Endodermal cell (in vitro differentiated cells): ENCODE measurements around the gene RASEF. TPM values are rescaled to one million over a fixed set of nuclear protein-coding genes. Genes with fewer than 3 reads are reported as not detected.

Experiments
- DNase-seq: peaks from one replicate; pipeline ENCODE4 v3.0.0-alpha.2; 2017
- H3K27ac ChIP-seq: 2 replicates; pipeline ENCODE4 v1.5.1; 2013; ENCODE audit warnings: mild to moderate bottlenecking, low read depth, low read length, moderate library complexity
- H3K27me3 ChIP-seq: 2 replicates; pipeline ENCODE4 v1.6.1; 2013; ENCODE audit warnings: mild to moderate bottlenecking, low read length, moderate library complexity; ENCODE audit not compliant: insufficient read depth, control insufficient read depth, poor library complexity, severe bottlenecking
- H3K36me3 ChIP-seq: 2 replicates; pipeline ENCODE4 v1.7.0; 2013; ENCODE audit warnings: mild to moderate bottlenecking, low read length, moderate library complexity; ENCODE audit not compliant: control insufficient read depth, insufficient read depth
- H3K4me1 ChIP-seq: one replicate; pipeline ENCODE4 v1.7.0; 2013; ENCODE audit warnings: low read length; ENCODE audit not compliant: control insufficient read depth, insufficient read depth
- H3K4me3 ChIP-seq: 2 replicates; pipeline ENCODE4 v1.5.1; 2013; ENCODE audit warnings: mild to moderate bottlenecking, low read length, moderate library complexity
- H3K9ac ChIP-seq: 2 replicates; pipeline ENCODE4 v1.6.1; 2013; ENCODE audit warnings: mild to moderate bottlenecking, low read length, moderate library complexity; ENCODE audit not compliant: poor library complexity, severe bottlenecking; ENCODE audit errors: extremely low read depth
- H3K9me3 ChIP-seq: 2 replicates; pipeline ENCODE4 v1.6.1; 2013; ENCODE audit warnings: mild to moderate bottlenecking, low read length, moderate library complexity; ENCODE audit not compliant: control insufficient read depth
- H3K27ac Mint-ChIP-seq: 2 replicates; pipeline ENCODE4 v1.8.0; 2020; ENCODE audit warnings: mixed read lengths
- H3K27me3 Mint-ChIP-seq: 2 replicates; pipeline ENCODE4 v1.8.0; 2021; ENCODE audit warnings: mild to moderate bottlenecking, mixed read lengths; ENCODE audit not compliant: insufficient read depth
- H3K36me3 Mint-ChIP-seq: 2 replicates; pipeline ENCODE4 v1.8.0; 2020; ENCODE audit warnings: low read depth, mixed read lengths
- H3K4me1 Mint-ChIP-seq: 2 replicates; pipeline ENCODE4 v1.8.0; 2020; ENCODE audit warnings: mixed read lengths
- H3K4me3 Mint-ChIP-seq: 2 replicates; pipeline ENCODE4 v1.8.0; 2020; ENCODE audit warnings: mild to moderate bottlenecking, moderate library complexity, mixed read lengths
- H3K9me3 Mint-ChIP-seq: 2 replicates; pipeline ENCODE4 v1.8.0; 2020; ENCODE audit warnings: mild to moderate bottlenecking, mixed read lengths
- WGBS, 2 experiments: methylation state at CpG; one replicate each; pipeline versions ENCODE4 v1.1.5 to v1.1.7; 2013; ENCODE audit warnings: missing lambda C conversion rate in 2 of 2, mixed read lengths in 1 of 2; ENCODE audit not compliant: insufficient coverage in 1 of 2, insufficient read length in 1 of 2; 5-methylcytosine and 5-hydroxymethylcytosine counted together
- total RNA-seq, 2 donors: library from RNA; stranded (reverse); fragmentation: NEBNext Ultra II Directional in 1 of 2; extraction: Animal tissue kit (Norgen Biotek cat#: 25700) in 1 of 2; gene quantifications; 2 replicates in 1 of 2; 3 replicates in 1 of 2; pipeline ENCODE4 v1.2.1, GENCODE V29; 2021
- TF ChIP-seq, protein P1 (sequence below): fragments of 200-600 bp; sonication (generic); conservative IDR thresholded peaks from 2 replicates; pipeline ENCODE4 v1.5.0; 2021; ENCODE audit warnings: antibody characterized with exemption, mild to moderate bottlenecking

The RASEF gene
- total RNA-seq, 2 donors from 2014 or later, result 1.1 to 1.7 TPM

DNA sequence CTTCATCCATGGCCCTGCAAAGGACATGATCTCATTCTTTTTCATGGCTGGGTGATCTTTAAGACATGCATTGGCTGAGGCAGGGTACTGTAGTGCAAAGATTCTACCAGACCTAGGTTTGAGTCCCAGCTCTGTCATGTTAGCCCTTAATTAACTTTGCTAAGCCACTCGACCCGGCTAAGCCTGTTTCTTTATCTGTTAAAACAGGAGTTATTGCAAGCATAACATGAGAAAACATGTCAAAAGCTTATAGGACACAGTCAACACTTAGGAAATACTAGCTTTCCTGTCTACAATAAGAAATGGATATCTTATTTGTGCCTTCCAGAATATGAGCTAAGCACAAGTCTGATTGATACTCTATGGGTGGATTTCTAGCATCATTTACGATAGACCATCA lies 92.6 kb downstream of the RASEF start:
- Mint-ChIP-seq H3K4me1 (no peaks in the 10 kb centered on the region), H3K36me3 (no peaks in the 10 kb centered on the region), H3K9me3 (peaks cover 8% of the 10 kb centered on the region), H3K27me3 (peaks cover 3% of the 10 kb centered on the region), H3K4me3 (no peak overlapping the region), H3K27ac (no peak overlapping the region)
- Histone ChIP-seq H3K36me3 (no peaks in the 10 kb centered on the region), H3K27me3 (no peaks in the 10 kb centered on the region), H3K27ac (no peak overlapping the region), H3K9ac (no peak overlapping the region), H3K4me1 (no peaks in the 10 kb centered on the region), H3K4me3 (no peak overlapping the region), H3K9me3 (no peaks in the 10 kb centered on the region)
- WGBS, 2 experiments, result 93 to 100% methylated on average over 3 of the region's 3 CpGs
- no peak for DNase-seq
- TF ChIP-seq, protein P1, sequence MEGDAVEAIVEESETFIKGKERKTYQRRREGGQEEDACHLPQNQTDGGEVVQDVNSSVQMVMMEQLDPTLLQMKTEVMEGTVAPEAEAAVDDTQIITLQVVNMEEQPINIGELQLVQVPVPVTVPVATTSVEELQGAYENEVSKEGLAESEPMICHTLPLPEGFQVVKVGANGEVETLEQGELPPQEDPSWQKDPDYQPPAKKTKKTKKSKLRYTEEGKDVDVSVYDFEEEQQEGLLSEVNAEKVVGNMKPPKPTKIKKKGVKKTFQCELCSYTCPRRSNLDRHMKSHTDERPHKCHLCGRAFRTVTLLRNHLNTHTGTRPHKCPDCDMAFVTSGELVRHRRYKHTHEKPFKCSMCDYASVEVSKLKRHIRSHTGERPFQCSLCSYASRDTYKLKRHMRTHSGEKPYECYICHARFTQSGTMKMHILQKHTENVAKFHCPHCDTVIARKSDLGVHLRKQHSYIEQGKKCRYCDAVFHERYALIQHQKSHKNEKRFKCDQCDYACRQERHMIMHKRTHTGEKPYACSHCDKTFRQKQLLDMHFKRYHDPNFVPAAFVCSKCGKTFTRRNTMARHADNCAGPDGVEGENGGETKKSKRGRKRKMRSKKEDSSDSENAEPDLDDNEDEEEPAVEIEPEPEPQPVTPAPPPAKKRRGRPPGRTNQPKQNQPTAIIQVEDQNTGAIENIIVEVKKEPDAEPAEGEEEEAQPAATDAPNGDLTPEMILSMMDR, result no peak

DNA sequence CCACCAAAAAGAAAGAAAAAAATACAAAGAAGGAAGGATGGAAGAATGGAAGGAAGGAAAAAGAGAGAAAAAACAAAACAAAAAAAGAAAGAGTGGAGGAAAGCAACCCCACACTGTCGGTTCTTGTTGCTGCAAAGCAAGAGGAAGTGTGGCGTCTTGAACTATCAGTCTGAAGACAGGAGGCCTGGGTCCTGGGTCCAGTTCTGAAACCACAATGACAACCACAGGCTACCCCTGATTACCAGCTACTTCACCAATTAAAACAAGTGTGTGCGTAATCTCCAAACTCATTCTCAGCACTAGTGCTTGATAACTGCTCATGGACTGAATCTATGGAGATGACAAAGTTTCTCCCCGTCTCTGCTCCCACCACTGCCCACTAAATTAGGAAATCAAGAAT lies 93.7 kb downstream of the RASEF start:
- no peak overlapping the region for H3K4me3 ChIP-seq
- H3K27me3 ChIP-seq, result no peaks in the 10 kb centered on the region

DNA sequence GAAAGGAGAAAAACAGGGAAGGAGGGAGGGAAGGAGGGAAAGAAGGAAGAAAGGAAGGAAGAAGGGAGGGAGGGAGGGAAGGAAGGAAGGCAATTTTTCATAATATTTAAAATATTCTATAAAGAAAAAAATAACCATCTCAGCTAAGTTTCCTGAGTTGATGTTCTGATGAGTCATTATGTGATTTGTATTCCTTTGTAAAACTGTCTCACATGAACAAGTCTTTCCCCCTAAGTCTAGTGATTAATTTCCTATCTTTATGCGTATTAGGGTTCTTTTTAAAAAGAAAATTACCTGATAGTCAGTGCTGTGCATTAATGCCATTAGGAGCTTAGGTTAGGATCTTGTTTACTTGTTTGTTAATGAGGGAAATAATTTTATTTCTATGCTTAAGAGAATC lies 94.1 kb downstream of the RASEF start:
- Mint-ChIP-seq H3K4me3 (no peak overlapping the region), H3K27me3 (peaks cover 3% of the 10 kb centered on the region), H3K9me3 (peaks cover 8% of the 10 kb centered on the region), H3K27ac (no peak overlapping the region), H3K4me1 (no peaks in the 10 kb centered on the region), H3K36me3 (no peaks in the 10 kb centered on the region)
- Histone ChIP-seq H3K9ac (no peak overlapping the region), H3K9me3 (no peaks in the 10 kb centered on the region), H3K4me3 (no peak overlapping the region), H3K27me3 (no peaks in the 10 kb centered on the region), H3K36me3 (no peaks in the 10 kb centered on the region), H3K4me1 (no peaks in the 10 kb centered on the region), H3K27ac (no peak overlapping the region)
- no peak for DNase-seq
- TF ChIP-seq, protein P1, result no peak
- 100% methylated on average over 1 of the region's 1 CpG; no CpG with 5 or more reads in 1 of the 2 experiments for WGBS, 2 experiments

More for the DNA sequence above, 93.7 kb downstream of the RASEF start:
- Histone ChIP-seq H3K27ac (no peak overlapping the region), H3K9me3 (no peaks in the 10 kb centered on the region), H3K4me1 (no peaks in the 10 kb centered on the region), H3K36me3 (no peaks in the 10 kb centered on the region), H3K9ac (no peak overlapping the region)
- Mint-ChIP-seq H3K36me3 (no peaks in the 10 kb centered on the region), H3K4me3 (no peak overlapping the region), H3K4me1 (no peaks in the 10 kb centered on the region), H3K27me3 (peaks cover 3% of the 10 kb centered on the region), H3K27ac (no peak overlapping the region), H3K9me3 (peaks cover 8% of the 10 kb centered on the region)
- DNase-seq, result no peak
- 92% methylated on average over 4 of the region's 4 CpGs for WGBS, 2 experiments
- TF ChIP-seq, protein P1, result no peak
